Astrocyte of the cerebellum (primary cell): ENCODE measurements around the gene UBC.
"Not testable (repeated sequence)": the region's sequence is repeated elsewhere in the genome, so short reads cannot be mapped to it uniquely, and the experiment has no call there.

Experiments used
- DNase-seq: peaks from one replicate; pipeline ENCODE4 v3.0.0-alpha.2; 2011; ENCODE audit warnings: low read depth
- H3K4me3 ChIP-seq: 2 replicates; pipeline ENCODE4 v1.5.1; 2011; ENCODE audit warnings: mild to moderate bottlenecking, low read depth, low read length, moderate library complexity
- CTCF ChIP-seq: IDR thresholded peaks from 2 replicates; pipeline ENCODE4 v1.5.1; 2012; ENCODE audit warnings: low read length, low read depth, moderate library complexity, mild to moderate bottlenecking; ENCODE audit errors: missing control alignments
- in situ Hi-C: cut with HindIII; loops from 2 replicates; pipeline ENCODE4 v1.10.0; 2017; ENCODE audit warnings: low sequenced_read_pairs

Gene UBC

GRCh38 chr12:124893792-124894516 is 20.5 kb downstream of the UBC start:
- no peak overlapping the region for H3K4me3 ChIP-seq
- in situ Hi-C loops, result no loop called here
- no peak for DNase-seq
- no peak for TF ChIP-seq CTCF

- no peak for TF ChIP-seq CTCF
- DNase-seq, result no peak
- H3K4me3 ChIP-seq, result no peak overlapping the region
- in situ Hi-C loops, result no loop called here
Measured at GRCh38 chr12:124888260-124888659, 26.2 kb downstream of the UBC start.

- H3K4me3 ChIP-seq, in situ Hi-C loops, DNase-seq: not testable (repeated sequence)
Measured at GRCh38 chr12:124887766-124888165, 26.7 kb downstream of the UBC start.

- no peak overlapping the region for H3K4me3 ChIP-seq
- no peak for DNase-seq
- in situ Hi-C loops, result no loop called here
- TF ChIP-seq CTCF, result no peak
Measured at GRCh38 chr12:124884587-124885438, 29.6 kb downstream of the UBC start.

GRCh38 chr12:124883263-124884130 is 31.0 kb downstream of the UBC start:
- TF ChIP-seq CTCF, result no peak
- no peak overlapping the region for H3K4me3 ChIP-seq
- DNase-seq, result no peak
- in situ Hi-C loops, result no loop called here

- no peak for DNase-seq
- no peak for TF ChIP-seq CTCF
- in situ Hi-C loops, result no loop called here
- no peak overlapping the region for H3K4me3 ChIP-seq
Measured at GRCh38 chr12:124881123-124881522, 33.3 kb downstream of the UBC start.

- in situ Hi-C loops, H3K4me3 ChIP-seq, DNase-seq: not testable (repeated sequence)
Measured at GRCh38 chr12:124880335-124880734, 34.1 kb downstream of the UBC start.
